Psoas muscle (tissue), 8 donors: Measurements from ENCODE around the gene KRTAP5-5. TPM values are rescaled to one million over a fixed set of nuclear protein-coding genes. Genes with fewer than 3 reads are reported as not detected.

Source experiments
- ATAC-seq, 4 donors: fragments of 200-7000 bp; cut with Tn5 transposase; one replicate each; pipeline ENCODE4 v1.9.1; 2020; ENCODE audit warnings: moderate library complexity in 3 of 4, mild to moderate bottlenecking in 2 of 4
- DNase-seq, 2 donors: peaks; one replicate each; pipeline ENCODE4 v3.0.0-alpha.2; 2020
- H3K27ac ChIP-seq: fragments of 200-600 bp; one replicate; pipeline ENCODE4 v1.8.0; 2022
- H3K27me3 ChIP-seq, 3 donors: fragments of 200-600 bp in 1 of 3; one replicate each; pipeline versions ENCODE4 v1.6.1 to v1.8.0; 2013 to 2022; ENCODE audit warnings: low read length in 2 of 3, mild to moderate bottlenecking in 2 of 3, moderate library complexity in 1 of 3; ENCODE audit not compliant: insufficient read depth in 3 of 3
- H3K36me3 ChIP-seq, 2 donors: fragments of 200-600 bp in 1 of 2; one replicate each; pipeline versions ENCODE4 v1.6.1 to v1.8.0; 2013 to 2022; ENCODE audit warnings: low read depth in 1 of 2, mild to moderate bottlenecking in 1 of 2, moderate library complexity in 1 of 2; ENCODE audit not compliant: insufficient read depth in 1 of 2
- H3K4me1 ChIP-seq: fragments of 200-600 bp; one replicate; pipeline ENCODE4 v1.8.0; 2022
- H3K4me3 ChIP-seq: fragments of 200-600 bp; one replicate; pipeline ENCODE4 v1.8.0; 2022; ENCODE audit warnings: mild to moderate bottlenecking
- H3K9me3 ChIP-seq: fragments of 200-600 bp; one replicate; pipeline ENCODE4 v1.8.0; 2022
- WGBS, 3 donors: extraction: QIAGEN DNeasy Blood & Tissue Kit; methylation state at CpG; one replicate each; pipeline versions ENCODE4 v1.1.6 to v1.1.7; 2013; 5-methylcytosine and 5-hydroxymethylcytosine counted together
- intact Hi-C, 2 donors: fragments of 100-400 bp; cut with DNase I; formaldehyde crosslinking; loops; one replicate each; pipeline versions ENCODE4 v1.11.0 to v1.14.2; 2022
- polyA plus RNA-seq, 3 donors: library from polyadenylated mRNA; stranded (reverse); fragments of 200-250 nt; gene quantifications; one replicate each; pipeline ENCODE4 v1.2.3, GENCODE V29; 2013
- total RNA-seq, 4 donors: library from RNA; stranded (reverse); fragmentation: NEBNext Ultra II Directional in 2 of 4; extraction: Animal tissue kit (Norgen Biotek cat#: 25700) in 2 of 4; gene quantifications; one replicate each; pipeline versions ENCODE4 v1.2.1 to v1.2.4, GENCODE V29; 2021 to 2023
- TF ChIP-seq, protein P1 (sequence below): fragments of 200-600 bp; IDR thresholded peaks from one replicate; pipeline ENCODE4 v1.8.0; 2022; ENCODE audit warnings: antibody characterized with exemption
- donor health status: healthy with polysubstance abuse.
- donor health status: DM: no; HTN: no; CAD: no; lungs with moderate emphysema.
- donor health status: Bipolar disorder and iron deficiency.
- donor health status: healthy.
- donor health status: DM: yes; HTN: yes; CAD: no.
- donor health status: DM: no; HTN: no; CAD: no.
- donor health status: DM: no; HTN: no; CAD: no.
- donor health status: DM: yes; HTN: yes; CAD: no.

The KRTAP5-5 gene
- total and polyA plus RNA-seq, 7 donors, result not detected

DNA sequence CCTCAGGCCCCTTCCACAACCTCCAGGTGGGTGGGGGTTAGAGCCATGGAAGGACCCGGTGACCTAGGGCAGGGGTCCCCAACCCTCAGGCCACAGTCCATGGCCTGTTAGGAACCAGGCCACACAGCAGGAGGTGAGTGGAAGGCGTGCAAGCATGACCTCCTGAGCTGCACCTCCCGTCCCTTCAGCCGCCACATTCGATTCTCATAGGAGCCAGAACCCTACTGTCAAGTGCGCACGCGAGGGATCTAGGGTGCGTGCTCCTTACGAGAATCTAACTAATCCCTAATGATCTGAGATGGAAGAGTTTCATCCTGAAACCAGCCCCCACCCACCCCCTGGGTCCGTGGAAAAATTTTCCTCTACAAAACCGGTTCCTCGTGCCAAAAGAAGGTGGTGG is 4.0 kb upstream of the KRTAP5-5 start:
- H3K27ac ChIP-seq, result no peak overlapping the region
- DNase-seq (peak in 1 of 2 donors; percentile 12), ATAC-seq (no peak)
- 84 to 86% (median 84%) methylated on average over 13 of the region's 13 CpGs for WGBS, 3 donors
- H3K9me3 ChIP-seq, result no peaks in the 10 kb centered on the region
- H3K27me3 ChIP-seq, result peaks cover 0 to 14% (median 0%) of the 10 kb centered on the region in 3 donors
- intact Hi-C loops, result loop anchor here in 1 of 2 donors (5.0 kb wide), 1 partner anchor 83 kb away; no protein-coding TSS in a partner anchor
- H3K4me1 ChIP-seq, result no peaks in the 10 kb centered on the region
- TF ChIP-seq, protein P1, sequence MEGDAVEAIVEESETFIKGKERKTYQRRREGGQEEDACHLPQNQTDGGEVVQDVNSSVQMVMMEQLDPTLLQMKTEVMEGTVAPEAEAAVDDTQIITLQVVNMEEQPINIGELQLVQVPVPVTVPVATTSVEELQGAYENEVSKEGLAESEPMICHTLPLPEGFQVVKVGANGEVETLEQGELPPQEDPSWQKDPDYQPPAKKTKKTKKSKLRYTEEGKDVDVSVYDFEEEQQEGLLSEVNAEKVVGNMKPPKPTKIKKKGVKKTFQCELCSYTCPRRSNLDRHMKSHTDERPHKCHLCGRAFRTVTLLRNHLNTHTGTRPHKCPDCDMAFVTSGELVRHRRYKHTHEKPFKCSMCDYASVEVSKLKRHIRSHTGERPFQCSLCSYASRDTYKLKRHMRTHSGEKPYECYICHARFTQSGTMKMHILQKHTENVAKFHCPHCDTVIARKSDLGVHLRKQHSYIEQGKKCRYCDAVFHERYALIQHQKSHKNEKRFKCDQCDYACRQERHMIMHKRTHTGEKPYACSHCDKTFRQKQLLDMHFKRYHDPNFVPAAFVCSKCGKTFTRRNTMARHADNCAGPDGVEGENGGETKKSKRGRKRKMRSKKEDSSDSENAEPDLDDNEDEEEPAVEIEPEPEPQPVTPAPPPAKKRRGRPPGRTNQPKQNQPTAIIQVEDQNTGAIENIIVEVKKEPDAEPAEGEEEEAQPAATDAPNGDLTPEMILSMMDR, result no peak
- H3K4me3 ChIP-seq, result no peak overlapping the region
- H3K36me3 ChIP-seq, result no peaks in the 10 kb centered on the region

DNA sequence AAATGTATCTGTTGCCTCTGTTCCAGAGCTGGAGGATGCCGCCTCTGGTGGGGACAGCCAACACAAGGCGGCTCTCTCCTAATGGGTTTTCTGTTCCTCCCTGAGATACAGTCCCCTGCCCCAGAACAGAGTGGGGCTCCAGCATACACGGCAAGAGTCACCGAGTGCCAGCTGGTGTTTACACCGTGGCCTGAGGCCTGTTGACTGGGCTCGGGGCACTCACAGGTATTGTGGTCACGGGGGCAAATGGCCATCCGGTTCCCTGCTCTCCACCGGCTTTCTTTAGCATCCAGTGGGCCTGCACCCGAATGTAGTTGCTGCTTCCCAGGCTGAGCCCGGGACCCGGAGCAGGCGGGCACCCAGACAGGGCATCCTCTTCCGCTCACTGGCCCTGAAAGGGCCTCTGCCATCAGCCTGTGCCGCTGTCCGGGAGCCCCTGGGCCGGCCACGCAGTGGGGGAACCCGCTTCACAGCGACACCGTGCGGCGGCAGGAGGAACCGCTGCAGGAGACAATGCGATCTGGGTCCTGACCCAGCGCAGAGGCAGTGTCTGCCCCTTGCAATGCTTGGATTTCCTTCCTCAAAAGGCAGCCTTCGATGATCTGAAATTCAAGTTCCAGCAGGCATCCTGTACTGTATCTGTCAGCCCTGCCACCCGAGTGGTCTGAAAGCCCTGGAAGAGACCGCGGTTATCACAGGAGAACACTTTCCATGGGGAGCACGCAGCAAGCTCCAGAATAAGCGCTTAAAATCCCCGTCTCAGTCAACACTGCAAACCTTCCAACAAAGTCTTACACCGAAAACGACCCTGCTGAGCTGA is 859 bp upstream of the KRTAP5-5 start:
- no peak overlapping the region for H3K27ac ChIP-seq
- TF ChIP-seq, protein P1, result peak; percentile 88
- no peaks in the 10 kb centered on the region for H3K36me3 ChIP-seq
- peaks cover 0 to 31% (median 2%) of the 10 kb centered on the region in 3 donors for H3K27me3 ChIP-seq
- peak; percentile 44 to 78 for DNase-seq
- H3K4me3 ChIP-seq, result no peak overlapping the region
- no peaks in the 10 kb centered on the region for H3K9me3 ChIP-seq
- H3K4me1 ChIP-seq, result no peaks in the 10 kb centered on the region
- ATAC-seq, result peak; percentile 84 to 95 (median 90)
- intact Hi-C loops, result loop anchor here (2.0 to 5.0 kb wide), 2 partner anchors 84 to 86 kb away; no protein-coding TSS in a partner anchor
- WGBS, 3 donors, result 25 to 28% (median 25%) methylated on average over 35 of the region's 35 CpGs

DNA sequence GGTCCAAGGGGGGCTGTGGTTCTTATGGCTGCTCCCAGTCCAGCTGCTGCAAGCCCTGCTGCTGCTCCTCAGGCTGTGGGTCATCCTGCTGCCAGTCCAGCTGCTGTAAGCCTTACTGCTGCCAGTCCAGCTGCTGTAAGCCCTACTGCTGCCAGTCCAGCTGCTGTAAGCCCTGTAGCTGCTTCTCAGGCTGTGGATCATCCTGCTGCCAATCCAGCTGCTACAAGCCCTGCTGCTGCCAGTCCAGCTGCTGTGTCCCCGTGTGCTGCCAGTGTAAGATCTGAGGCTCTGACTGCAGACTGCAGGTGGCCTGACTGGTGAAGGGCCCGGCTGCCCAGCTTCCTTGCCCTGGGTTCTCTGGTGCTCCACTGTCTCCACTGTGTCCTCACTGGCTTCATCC is 696 bp downstream of the KRTAP5-5 start:
- H3K27ac ChIP-seq, result no peak overlapping the region
- 29 to 50% (median 48%) methylated on average over 2 of the region's 2 CpGs for WGBS, 3 donors
- H3K27me3 ChIP-seq, result peaks cover 0 to 40% (median 2%) of the 10 kb centered on the region in 3 donors
- no peaks in the 10 kb centered on the region for H3K9me3 ChIP-seq
- ATAC-seq (no peak), DNase-seq (peak in 1 of 2 donors; percentile 26)
- intact Hi-C loops, result no loop called here
- TF ChIP-seq, protein P1, result no peak
- H3K4me3 ChIP-seq, result no peak overlapping the region
- H3K4me1 ChIP-seq, result no peaks in the 10 kb centered on the region
- H3K36me3 ChIP-seq, result no peaks in the 10 kb centered on the region

DNA sequence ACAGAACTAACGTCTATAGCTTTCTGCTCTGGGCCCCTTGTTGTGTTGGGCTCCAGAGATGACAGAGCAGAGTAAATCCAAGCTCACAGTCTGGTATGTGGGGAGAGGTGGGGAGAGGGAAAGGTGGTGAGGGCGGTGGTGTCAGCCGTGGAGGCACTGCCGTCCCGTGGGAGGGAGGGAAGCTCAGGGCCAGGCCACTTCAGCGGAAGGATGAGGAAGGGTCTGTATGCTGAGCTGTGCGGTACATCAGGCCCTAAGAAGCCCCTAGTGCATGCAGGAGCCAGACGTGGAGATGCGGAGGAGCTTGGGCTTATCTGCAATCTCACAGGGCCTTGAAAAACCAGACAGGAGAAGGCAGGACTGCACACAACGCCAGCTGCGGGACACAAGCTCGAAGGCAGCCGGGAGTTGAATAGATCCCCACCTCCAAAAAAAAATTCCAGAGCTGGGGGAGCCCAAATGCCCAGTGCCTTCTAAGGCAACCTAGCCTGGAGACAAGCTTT is 1.5 kb downstream of the KRTAP5-5 start:
- H3K36me3 ChIP-seq, result no peaks in the 10 kb centered on the region
- no peak overlapping the region for H3K4me3 ChIP-seq
- TF ChIP-seq, protein P1, result no peak
- H3K4me1 ChIP-seq, result no peaks in the 10 kb centered on the region
- H3K27me3 ChIP-seq, result peaks cover 0 to 40% (median 2%) of the 10 kb centered on the region in 3 donors
- WGBS, 3 donors, result 70 to 78% (median 77%) methylated on average over 13 of the region's 13 CpGs
- no peaks in the 10 kb centered on the region for H3K9me3 ChIP-seq
- peak in 1 of 2 donors; percentile 23 for DNase-seq
- no peak overlapping the region for H3K27ac ChIP-seq
- intact Hi-C loops, result no loop called here
- no peak for ATAC-seq
